Trophoblast cell (in vitro differentiated cells and primary cell): ENCODE results near the gene DAB2.
"Not testable (repeated sequence)": the region's sequence is repeated elsewhere in the genome, so short reads cannot be mapped to it uniquely, and the experiment has no call there.

Source experiments
- DNase-seq, 2 donors: peaks; one replicate each; pipeline ENCODE4 v3.0.0-alpha.2; 2016
- H2AFZ ChIP-seq: 2 replicates; pipeline ENCODE4 v1.6.1; 2013; ENCODE audit warnings: low read length, moderate library complexity, mild to moderate bottlenecking; ENCODE audit not compliant: insufficient read depth, poor library complexity
- H2AK5ac ChIP-seq: 2 replicates; pipeline ENCODE4 v1.6.1; 2013; ENCODE audit warnings: mild to moderate bottlenecking, low read length
- H2BK120ac ChIP-seq: 2 replicates; pipeline ENCODE4 v1.6.1; 2013; ENCODE audit warnings: low read length, mild to moderate bottlenecking, moderate library complexity; ENCODE audit not compliant: insufficient read depth, poor library complexity
- H2BK12ac ChIP-seq: 2 replicates; pipeline ENCODE4 v1.6.1; 2013; ENCODE audit warnings: mild to moderate bottlenecking, low read length, moderate library complexity
- H2BK5ac ChIP-seq: 2 replicates; pipeline ENCODE4 v1.6.1; 2013; ENCODE audit warnings: low read length, low read depth, moderate library complexity, mild to moderate bottlenecking; ENCODE audit not compliant: poor library complexity
- H3K14ac ChIP-seq: 2 replicates; pipeline ENCODE4 v1.6.1; 2013; ENCODE audit warnings: mild to moderate bottlenecking, low read length
- H3K18ac ChIP-seq: 2 replicates; pipeline ENCODE4 v1.6.1; 2013; ENCODE audit warnings: mild to moderate bottlenecking, low read length
- H3K23ac ChIP-seq: 2 replicates; pipeline ENCODE4 v1.6.1; 2013; ENCODE audit warnings: low read length
- H3K27ac ChIP-seq: 2 replicates; pipeline ENCODE4 v1.5.1; 2013; ENCODE audit warnings: low read depth, mild to moderate bottlenecking, inconsistent platforms, low read length, moderate library complexity
- H3K27me3 ChIP-seq: 2 replicates; pipeline ENCODE4 v1.6.1; 2013; ENCODE audit warnings: inconsistent platforms, mild to moderate bottlenecking, low read length, moderate library complexity; ENCODE audit not compliant: insufficient read depth
- H3K36me3 ChIP-seq, 2 experiments: 1 replicate in 1 of 2; 2 replicates in 1 of 2; pipeline ENCODE4 v1.6.1; 2013; ENCODE audit warnings: low read length in 2 of 2, mild to moderate bottlenecking in 2 of 2, moderate library complexity in 1 of 2; ENCODE audit not compliant: insufficient read depth in 2 of 2, control insufficient read depth in 1 of 2
- H3K4ac ChIP-seq: 2 replicates; pipeline ENCODE4 v1.6.1; 2013; ENCODE audit warnings: low read depth, mild to moderate bottlenecking, low read length, moderate library complexity
- H3K4me1 ChIP-seq, 2 experiments: 1 replicate in 1 of 2; 2 replicates in 1 of 2; pipeline ENCODE4 v1.6.1; 2013; ENCODE audit warnings: low read length in 2 of 2, mild to moderate bottlenecking in 2 of 2, moderate library complexity in 1 of 2; ENCODE audit not compliant: insufficient read depth in 2 of 2, control insufficient read depth in 1 of 2
- H3K4me2 ChIP-seq: 2 replicates; pipeline ENCODE4 v1.6.1; 2013; ENCODE audit warnings: inconsistent platforms, mild to moderate bottlenecking, low read length, moderate library complexity
- H3K4me3 ChIP-seq: 2 replicates; pipeline ENCODE4 v1.5.1; 2013; ENCODE audit warnings: mild to moderate bottlenecking, low read depth, low read length, inconsistent platforms
- H3K79me1 ChIP-seq: one replicate; pipeline ENCODE4 v1.6.1; 2013; ENCODE audit warnings: low read length
- H3K79me2 ChIP-seq: 2 replicates; pipeline ENCODE4 v1.6.1; 2013; ENCODE audit warnings: low read length, mild to moderate bottlenecking; ENCODE audit not compliant: control insufficient read depth, insufficient read depth, poor library complexity
- H3K9ac ChIP-seq: 2 replicates; pipeline ENCODE4 v1.6.1; 2013; ENCODE audit warnings: mild to moderate bottlenecking, low read length
- H3K9me3 ChIP-seq: 2 replicates; pipeline ENCODE4 v1.6.1; 2013; ENCODE audit warnings: low read depth, mild to moderate bottlenecking, control low read depth, inconsistent platforms, low read length; ENCODE audit not compliant: insufficient read depth
- H4K12ac ChIP-seq: 2 replicates; pipeline ENCODE4 v1.6.1; 2013; ENCODE audit warnings: low read depth, mild to moderate bottlenecking, low read length, moderate library complexity
- H4K8ac ChIP-seq: 2 replicates; pipeline ENCODE4 v1.6.1; 2013; ENCODE audit warnings: low read depth, mild to moderate bottlenecking, low read length, moderate library complexity
- H4K91ac ChIP-seq: one replicate; pipeline ENCODE4 v1.6.1; 2013; ENCODE audit warnings: low read depth, mild to moderate bottlenecking, low read length, moderate library complexity
- WGBS: extraction: QIAGEN DNeasy Blood & Tissue Kit; methylation state at CpG from one replicate; pipeline ENCODE4 v1.1.7; 2013; ENCODE audit warnings: missing lambda C conversion rate; ENCODE audit not compliant: insufficient read length, insufficient coverage; ENCODE audit errors: extremely low coverage; 5-methylcytosine and 5-hydroxymethylcytosine counted together

The DAB2 gene

DNA sequence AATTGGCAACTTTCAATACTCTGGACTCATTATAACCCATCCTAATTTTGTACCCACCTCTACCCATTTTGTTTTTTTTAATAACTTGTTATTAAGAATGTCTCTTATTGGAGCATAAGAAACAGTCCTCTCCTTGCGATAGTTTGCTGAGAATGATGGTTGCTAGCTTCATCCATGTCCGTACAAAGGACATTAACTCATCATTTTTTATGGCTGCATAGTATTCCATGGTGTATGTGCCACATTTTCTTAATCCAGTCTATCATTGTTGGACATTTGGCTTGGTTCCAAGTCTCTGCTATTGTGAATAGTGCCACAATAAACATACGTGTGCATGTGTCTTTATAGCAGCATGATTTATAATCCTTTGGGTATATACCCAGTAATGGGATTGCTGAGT, 21.0 kb downstream of the DAB2 start:
- not testable (repeated sequence) for H3K36me3 ChIP-seq, DNase-seq, H3K27ac ChIP-seq, H2BK5ac ChIP-seq, H4K12ac ChIP-seq, H2BK12ac ChIP-seq, H3K4me3 ChIP-seq, H2AFZ ChIP-seq, H3K79me2 ChIP-seq, H3K9me3 ChIP-seq, H3K23ac ChIP-seq, H3K9ac ChIP-seq, H3K27me3 ChIP-seq, H3K4me2 ChIP-seq, H3K14ac ChIP-seq, H4K8ac ChIP-seq, H3K18ac ChIP-seq, H2BK120ac ChIP-seq, H3K4ac ChIP-seq, H3K79me1 ChIP-seq, H4K91ac ChIP-seq, H3K4me1 ChIP-seq, H2AK5ac ChIP-seq
- no CpG with 5 or more reads among the region's 3 CpGs for WGBS

DNA sequence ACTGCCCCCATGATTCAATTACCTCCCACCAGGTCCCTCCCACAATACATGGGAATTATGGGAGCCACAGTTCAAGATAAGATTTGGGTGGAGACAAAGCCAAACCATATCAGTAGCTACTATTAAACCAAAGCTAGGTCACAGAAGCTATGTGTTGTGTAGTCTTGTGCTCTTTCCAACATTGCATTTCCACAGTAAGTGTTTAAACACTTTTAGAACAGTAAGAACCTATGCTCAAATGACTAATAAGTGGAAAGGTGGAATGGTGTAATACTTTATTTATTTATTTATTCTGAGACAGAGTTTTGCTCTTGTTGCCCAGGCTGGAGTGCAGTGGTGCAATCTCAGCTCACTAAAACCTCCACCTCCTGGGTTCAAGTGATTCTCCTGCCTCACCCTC, 22.6 kb downstream of the DAB2 start:
- not testable (repeated sequence) for H3K36me3 ChIP-seq, H2BK5ac ChIP-seq, H3K14ac ChIP-seq, H3K79me2 ChIP-seq, H4K91ac ChIP-seq, H2BK120ac ChIP-seq, H3K4me2 ChIP-seq, H2AFZ ChIP-seq, H2BK12ac ChIP-seq, H3K9ac ChIP-seq, H3K27ac ChIP-seq, H3K79me1 ChIP-seq, DNase-seq, H3K4me1 ChIP-seq, H4K8ac ChIP-seq, H2AK5ac ChIP-seq, H3K23ac ChIP-seq, H3K18ac ChIP-seq, H3K27me3 ChIP-seq, H3K4ac ChIP-seq, H4K12ac ChIP-seq, H3K4me3 ChIP-seq, H3K9me3 ChIP-seq

DNA sequence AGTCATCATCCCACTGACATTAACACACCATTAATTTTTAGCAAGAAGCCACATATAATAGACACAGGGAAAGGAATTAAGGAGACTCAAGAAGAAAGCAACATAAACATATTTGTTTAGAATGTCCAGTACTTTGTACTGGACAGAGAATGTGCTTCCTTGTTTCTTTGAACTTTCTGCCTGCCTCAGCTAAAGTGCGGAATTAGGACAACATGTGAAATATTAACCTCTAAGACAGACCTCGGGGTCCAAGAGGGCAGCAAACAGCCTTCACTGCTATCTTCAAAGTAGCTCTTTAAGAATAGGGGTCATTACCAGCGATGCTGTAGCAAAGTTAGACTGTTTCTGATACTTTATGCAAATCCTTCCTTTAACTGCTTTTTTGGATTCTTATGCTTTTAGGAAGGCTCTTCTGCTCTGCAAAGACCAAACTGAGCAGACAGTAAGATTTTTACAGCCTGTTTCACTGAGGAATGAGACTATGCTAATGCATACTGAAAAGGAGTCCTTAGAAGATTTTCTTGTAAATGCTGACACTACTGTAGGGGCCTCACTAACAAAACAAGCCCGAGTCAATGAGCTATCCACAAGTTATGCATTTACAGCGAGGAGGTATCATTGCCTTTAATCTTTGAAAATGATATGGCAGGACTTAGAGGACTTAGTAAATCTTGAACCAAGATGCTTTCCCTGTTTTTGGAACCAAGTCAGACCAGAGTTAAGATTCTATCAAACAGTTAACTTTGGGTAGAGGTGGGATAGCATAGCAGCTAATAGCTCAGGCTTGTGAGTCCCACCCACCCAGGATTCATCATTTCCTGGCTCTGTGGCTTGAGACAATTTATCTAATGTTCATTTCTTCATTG, 23.8 kb downstream of the DAB2 start:
- no peaks in the 10 kb centered on the region for H3K27me3 ChIP-seq
- no peak overlapping the region for H4K12ac ChIP-seq
- H3K27ac ChIP-seq: peak overlapping the region; percentile 8
- H3K4me3 ChIP-seq: no peak overlapping the region
- H2AFZ ChIP-seq: no peak overlapping the region
- H3K4me2 ChIP-seq: no peak overlapping the region
- no peak overlapping the region for H4K91ac ChIP-seq
- H3K14ac ChIP-seq: no peak overlapping the region
- no peak overlapping the region for H3K23ac ChIP-seq
- WGBS: no CpG with 5 or more reads among the region's 5 CpGs
- H2AK5ac ChIP-seq: no peak overlapping the region
- DNase-seq: no peak
- H3K9ac ChIP-seq: no peak overlapping the region
- no peak overlapping the region for H2BK5ac ChIP-seq
- H4K8ac ChIP-seq: no peak overlapping the region
- H2BK120ac ChIP-seq: no peak overlapping the region
- peaks cover 11 to 16% of the 10 kb centered on the region in 2 experiments for H3K4me1 ChIP-seq
- no peaks in the 10 kb centered on the region for H3K9me3 ChIP-seq
- H3K4ac ChIP-seq: no peak overlapping the region
- H3K36me3 ChIP-seq: no peaks in the 10 kb centered on the region
- H3K79me2 ChIP-seq: no peaks in the 10 kb centered on the region
- no peak overlapping the region for H2BK12ac ChIP-seq
- no peak overlapping the region for H3K18ac ChIP-seq
- peaks cover 6% of the 10 kb centered on the region for H3K79me1 ChIP-seq

DNA sequence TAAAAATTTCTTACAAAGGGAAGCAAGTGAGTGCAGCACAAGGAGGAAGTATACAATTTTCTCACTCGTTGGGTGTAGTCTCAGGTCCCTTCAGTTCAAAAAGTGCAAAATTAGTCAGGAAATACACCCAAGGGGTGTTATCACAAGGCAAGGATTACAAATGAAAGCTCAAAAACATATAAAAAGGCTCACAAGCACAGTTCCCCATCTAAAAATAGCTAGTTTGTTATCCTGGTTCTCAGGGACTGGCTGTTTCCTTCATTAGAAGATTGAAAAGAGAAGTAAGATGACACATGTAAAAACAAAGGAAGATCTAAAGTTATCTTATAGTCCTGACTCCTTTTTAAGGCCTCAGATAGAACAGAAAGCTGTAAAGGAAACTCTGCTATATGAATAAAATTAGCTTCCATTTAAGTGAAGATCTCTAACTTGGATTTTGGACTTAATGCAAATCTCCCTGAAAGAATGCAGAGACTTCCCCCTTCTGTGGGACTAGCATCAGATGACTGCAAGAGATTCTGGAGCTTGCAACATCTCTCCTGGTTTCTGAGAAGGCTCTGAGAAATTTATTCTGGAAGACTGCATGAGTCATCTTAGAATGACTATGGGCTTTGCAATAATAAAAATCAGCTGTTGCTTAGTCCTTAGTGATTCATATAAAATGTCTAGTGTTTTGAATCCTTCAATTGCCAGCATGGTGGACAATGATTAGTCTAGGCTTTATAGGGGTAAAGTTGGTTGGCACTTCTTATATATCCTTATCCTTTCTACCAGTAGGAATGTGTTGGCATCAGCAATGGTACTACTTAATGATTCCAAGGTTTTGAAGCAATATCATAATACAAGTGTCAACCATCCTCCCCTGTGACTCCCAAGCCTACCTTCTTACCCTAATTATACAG, 25.4 kb downstream of the DAB2 start:
- H2BK5ac ChIP-seq: no peak overlapping the region
- H3K79me2 ChIP-seq: no peaks in the 10 kb centered on the region
- no peak overlapping the region for H3K4me3 ChIP-seq
- DNase-seq: peak; percentile 70 to 89
- H3K23ac ChIP-seq: no peak overlapping the region
- no peak overlapping the region for H2BK12ac ChIP-seq
- H2AK5ac ChIP-seq: no peak overlapping the region
- H4K91ac ChIP-seq: no peak overlapping the region
- H3K27me3 ChIP-seq: no peaks in the 10 kb centered on the region
- no peak overlapping the region for H2AFZ ChIP-seq
- H3K27ac ChIP-seq: peak overlapping the region; percentile 56
- H3K4me2 ChIP-seq: no peak overlapping the region
- H3K79me1 ChIP-seq: peaks cover 6% of the 10 kb centered on the region
- peaks cover 12 to 15% of the 10 kb centered on the region in 2 experiments for H3K4me1 ChIP-seq
- H3K9me3 ChIP-seq: no peaks in the 10 kb centered on the region
- H2BK120ac ChIP-seq: no peak overlapping the region
- H4K8ac ChIP-seq: no peak overlapping the region
- no peak overlapping the region for H3K18ac ChIP-seq
- WGBS: no CpG with 5 or more reads among the region's 1 CpG
- H3K36me3 ChIP-seq: no peaks in the 10 kb centered on the region
- H3K9ac ChIP-seq: no peak overlapping the region
- H3K4ac ChIP-seq: no peak overlapping the region
- no peak overlapping the region for H3K14ac ChIP-seq
- H4K12ac ChIP-seq: no peak overlapping the region
